Measurements from ENCODE around the gene SLC4A4. TPM values are rescaled to one million over a fixed set of nuclear protein-coding genes. Genes with fewer than 3 reads are reported as not detected.

SLC4A4 gene
- polyA plus RNA-seq, 1 donor (not counting 4 experiments of a cell fraction or from before 2014, with no cell fraction given) = 0.29 TPM

GRCh38 chr4:71377561-71377960 is 38.7 kb downstream of the SLC4A4 start:
- Histone ChIP-seq H3K4me1 (ENCODE audit: control insufficient read depth, extremely low read depth, insufficient read depth, low read length) (no peaks in the 10 kb centered on the region), H3K9me1 (ENCODE audit: control insufficient read depth, extremely low read depth, insufficient read depth, low read length) (no peaks in the 10 kb centered on the region), H3K4me2 (ENCODE audit: control insufficient read depth, extremely low read depth, insufficient read depth, low read depth, low read length) (no peak overlapping the region), H3K9ac (ENCODE audit: control insufficient read depth, extremely low read depth, insufficient read depth, low read length) (no peak overlapping the region), H4K20me1 (ENCODE audit: control insufficient read depth, extremely low read depth, insufficient read depth, low read length) (no peaks in the 10 kb centered on the region), H2AFZ (ENCODE audit: control insufficient read depth, low read length) (no peak overlapping the region), H3K4me3 (ENCODE audit: control insufficient read depth in 2 of 3, extremely low read depth in 1 of 3, insufficient read depth in 2 of 3, low read depth in 1 of 3, low read length in 3 of 3) (no peak overlapping the region), H3K9me3 (ENCODE audit: control insufficient read depth, low read depth, low read length) (no peaks in the 10 kb centered on the region), H3K27ac (ENCODE audit: control insufficient read depth, insufficient read depth, low read length) (no peak overlapping the region), H3K79me2 (ENCODE audit: control insufficient read depth, insufficient read depth, low read length) (no peaks in the 10 kb centered on the region), H3K36me3 (ENCODE audit: control insufficient read depth in 2 of 2, extremely low read depth in 1 of 2, insufficient read depth in 2 of 2, low read length in 2 of 2) (no peaks in the 10 kb centered on the region), H3K27me3 (ENCODE audit: control insufficient read depth, extremely low read depth, insufficient read depth, low read length) (no peaks in the 10 kb centered on the region)
- dilution Hi-C loops (cut with MboI; ENCODE audit: extremely low pct_ligation_motif_present, low sequenced_read_pairs) = no loop called here
- no peak for FAIRE-seq
- TF ChIP-seq EZH2 (IDR thresholded peaks at IDR 0.05; ENCODE audit: low read length) (no peak), CTCF (optimal IDR thresholded peaks at IDR 0.05 in 1 of 3, IDR thresholded peaks at IDR 0.05 in 1 of 3, conservative IDR thresholded peaks at IDR 0.05 in 1 of 3; ENCODE audit: extremely low read depth in 1 of 3, insufficient read depth in 2 of 3, low read length in 3 of 3) (no peak)
- no peak for DNase-seq (ENCODE audit: low read depth, low spot score)

GRCh38 chr4:71379126-71379525 is 40.3 kb downstream of the SLC4A4 start:
- Histone ChIP-seq H3K36me3 (ENCODE audit: control insufficient read depth in 2 of 2, extremely low read depth in 1 of 2, insufficient read depth in 2 of 2, low read length in 2 of 2) (no peaks in the 10 kb centered on the region), H4K20me1 (ENCODE audit: control insufficient read depth, extremely low read depth, insufficient read depth, low read length) (no peaks in the 10 kb centered on the region), H3K4me2 (ENCODE audit: control insufficient read depth, extremely low read depth, insufficient read depth, low read depth, low read length) (no peak overlapping the region), H2AFZ (ENCODE audit: control insufficient read depth, low read length) (no peak overlapping the region), H3K27ac (ENCODE audit: control insufficient read depth, insufficient read depth, low read length) (no peak overlapping the region), H3K9me3 (ENCODE audit: control insufficient read depth, low read depth, low read length) (no peaks in the 10 kb centered on the region), H3K4me3 (ENCODE audit: control insufficient read depth in 2 of 3, extremely low read depth in 1 of 3, insufficient read depth in 2 of 3, low read depth in 1 of 3, low read length in 3 of 3) (no peak overlapping the region), H3K4me1 (ENCODE audit: control insufficient read depth, extremely low read depth, insufficient read depth, low read length) (no peaks in the 10 kb centered on the region), H3K27me3 (ENCODE audit: control insufficient read depth, extremely low read depth, insufficient read depth, low read length) (no peaks in the 10 kb centered on the region), H3K79me2 (ENCODE audit: control insufficient read depth, insufficient read depth, low read length) (no peaks in the 10 kb centered on the region), H3K9me1 (ENCODE audit: control insufficient read depth, extremely low read depth, insufficient read depth, low read length) (no peaks in the 10 kb centered on the region), H3K9ac (ENCODE audit: control insufficient read depth, extremely low read depth, insufficient read depth, low read length) (no peak overlapping the region)
- dilution Hi-C loops (cut with MboI; ENCODE audit: extremely low pct_ligation_motif_present, low sequenced_read_pairs) = no loop called here
- no peak for DNase-seq (ENCODE audit: low read depth, low spot score)
- FAIRE-seq = no peak
- TF ChIP-seq EZH2 (IDR thresholded peaks at IDR 0.05; ENCODE audit: low read length) (no peak), CTCF (optimal IDR thresholded peaks at IDR 0.05 in 1 of 3, IDR thresholded peaks at IDR 0.05 in 1 of 3, conservative IDR thresholded peaks at IDR 0.05 in 1 of 3; ENCODE audit: extremely low read depth in 1 of 3, insufficient read depth in 2 of 3, low read length in 3 of 3) (no peak)
